Measurements from ENCODE around the gene PLCD3. TPM values are rescaled to one million over a fixed set of nuclear protein-coding genes. Genes with fewer than 3 reads are reported as not detected.
A peak's percentile ranks its signal among the peaks of the same experiment; 100 is the strongest.

The PLCD3 gene
- total RNA-seq, 6 experiments from 2014 or later = 77.2 to 112 (median 83.8) TPM

GRCh38 chr17:45117334-45117733, 15.0 kb downstream of the PLCD3 start:
- Mint-ChIP-seq H3K4me3 (no peak overlapping the region), H3K27me3 (ENCODE audit: insufficient read depth) (peaks cover 2% of the 10 kb centered on the region), H3K9me3 (no peaks in the 10 kb centered on the region), H3K36me3 (ENCODE audit: low read depth) (no peaks in the 10 kb centered on the region; the same call in 1 of the 2 replicates), H3K27ac (no peak overlapping the region), H3K4me1 (ENCODE audit: low read depth) (peaks cover 21% of the 10 kb centered on the region)
- DNase-seq = no peak
- TF ChIP-seq CTCF (IDR thresholded peaks at IDR 0.05) = no peak

GRCh38 chr17:45116434-45117016, 15.8 kb downstream of the PLCD3 start:
- Mint-ChIP-seq H3K4me3 (peak overlapping the region; percentile 10; the same call in 1 of the 2 replicates), H3K36me3 (ENCODE audit: low read depth) (no peaks in the 10 kb centered on the region; the same call in 1 of the 2 replicates), H3K9me3 (no peaks in the 10 kb centered on the region), H3K27ac (peak overlapping the region; percentile 61), H3K4me1 (ENCODE audit: low read depth) (peaks cover 20% of the 10 kb centered on the region), H3K27me3 (ENCODE audit: insufficient read depth) (peaks cover 2% of the 10 kb centered on the region)
- no peak for DNase-seq
- no peak for TF ChIP-seq CTCF (IDR thresholded peaks at IDR 0.05)

GRCh38 chr17:45115871-45116270, 16.4 kb downstream of the PLCD3 start:
- H3K27me3 Mint-ChIP-seq (ENCODE audit: insufficient read depth) = peaks cover 4% of the 10 kb centered on the region
- no peaks in the 10 kb centered on the region; the same call in 1 of the 2 replicates for H3K36me3 Mint-ChIP-seq (ENCODE audit: low read depth)
- TF ChIP-seq CTCF (IDR thresholded peaks at IDR 0.05) = no peak
- peak overlapping the region; percentile 10; the same call in 1 of the 2 replicates for H3K4me3 Mint-ChIP-seq
- peak; percentile 62 for DNase-seq
- no peaks in the 10 kb centered on the region for H3K9me3 Mint-ChIP-seq
- H3K27ac Mint-ChIP-seq = peak overlapping the region; percentile 61
- H3K4me1 Mint-ChIP-seq (ENCODE audit: low read depth) = peaks cover 20% of the 10 kb centered on the region

GRCh38 chr17:45115015-45115625, 17.2 kb downstream of the PLCD3 start:
- Mint-ChIP-seq H3K27me3 (ENCODE audit: insufficient read depth) (peaks cover 4% of the 10 kb centered on the region), H3K27ac (no peak overlapping the region)
- no peak for TF ChIP-seq CTCF (IDR thresholded peaks at IDR 0.05)

DNA sequence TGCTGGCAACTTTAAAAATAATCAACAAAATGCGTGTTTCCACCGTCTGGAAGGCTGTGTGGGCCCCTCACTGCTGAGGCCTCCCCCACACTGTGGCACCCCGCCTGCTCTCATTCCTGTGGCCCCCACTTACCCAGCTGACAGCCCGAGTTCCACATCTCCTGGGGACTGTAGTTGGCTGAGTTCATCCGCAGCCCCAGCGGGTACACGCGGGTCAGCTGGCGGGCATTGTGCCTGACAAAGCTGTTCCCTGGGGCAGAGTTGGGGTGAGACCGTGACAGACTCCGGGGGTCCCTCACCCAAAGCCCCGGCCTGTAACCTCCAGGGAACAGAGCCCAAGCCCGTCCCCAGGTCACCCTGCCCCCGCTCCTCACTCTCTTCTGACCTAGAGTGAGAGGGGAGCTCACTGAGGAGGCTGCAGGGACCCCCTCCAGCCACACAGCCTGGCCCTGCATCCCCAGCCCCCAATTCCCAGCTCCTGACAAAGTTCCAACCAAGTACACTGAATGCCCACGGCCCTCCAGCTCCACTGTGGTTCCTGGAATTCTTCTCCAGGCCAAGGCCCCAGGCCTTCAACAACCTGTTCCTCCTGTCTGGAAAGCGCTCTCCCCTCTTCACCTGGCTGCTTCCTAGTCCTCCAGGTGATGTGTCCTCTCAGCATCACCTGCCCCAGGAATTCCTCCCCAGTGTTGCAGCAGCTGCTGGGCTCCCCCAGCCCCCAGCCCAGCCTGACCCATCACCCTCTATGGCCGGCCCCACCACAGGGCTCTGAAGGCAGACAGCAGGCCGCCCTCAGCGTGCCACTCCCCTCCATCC, 18.0 kb downstream of the PLCD3 start:
- TF ChIP-seq CTCF (IDR thresholded peaks at IDR 0.05) = no peak
- H3K36me3 Mint-ChIP-seq (ENCODE audit: low read depth) = no peaks in the 10 kb centered on the region; the same call in 1 of the 2 replicates
- H3K4me1 Mint-ChIP-seq (ENCODE audit: low read depth) = peaks cover 13% of the 10 kb centered on the region
- no peak for DNase-seq
- H3K27me3 Mint-ChIP-seq (ENCODE audit: insufficient read depth) = peaks cover 4% of the 10 kb centered on the region
- H3K4me3 Mint-ChIP-seq = no peak overlapping the region
- no peak overlapping the region for H3K27ac Mint-ChIP-seq
- no peaks in the 10 kb centered on the region for H3K9me3 Mint-ChIP-seq

More at GRCh38 chr17:45115015-45115625, 17.2 kb downstream of the PLCD3 start:
- no peaks in the 10 kb centered on the region; the same call in 1 of the 2 replicates for H3K36me3 Mint-ChIP-seq (ENCODE audit: low read depth)
- H3K4me3 Mint-ChIP-seq = no peak overlapping the region
- no peak for DNase-seq
- H3K9me3 Mint-ChIP-seq = no peaks in the 10 kb centered on the region
- peaks cover 17% of the 10 kb centered on the region for H3K4me1 Mint-ChIP-seq (ENCODE audit: low read depth)

Data from HFFc6 (cell line).